ENCODE measurements around the gene NKAPL.

- TF ChIP-seq CTCF (IDR thresholded peaks at IDR 0.05; ENCODE audit: poor library complexity, severe bottlenecking) (no peak), TAF1 (IDR thresholded peaks at IDR 0.05; ENCODE audit: low read depth) (no peak), EZH2 (IDR thresholded peaks at IDR 0.05; ENCODE audit: borderline replicate concordance, insufficient read depth, low read length, poor library complexity, severe bottlenecking) (no peak), RAD21 (conservative IDR thresholded peaks at IDR 0.05) (no peak), REST (IDR thresholded peaks at IDR 0.05; ENCODE audit: borderline replicate concordance) (no peak), POLR2AphosphoS5 (IDR thresholded peaks at IDR 0.05) (no peak), SMC3 (conservative IDR thresholded peaks at IDR 0.05; ENCODE audit: poor library complexity) (no peak), EP300 (conservative IDR thresholded peaks at IDR 0.05; ENCODE audit: poor library complexity, severe bottlenecking) (no peak)
Observed at GRCh38 chr6:28282926-28283325, 23.8 kb downstream of the NKAPL start.
